ENCODE results near the gene RAD51C. TPM values are rescaled to one million over a fixed set of nuclear protein-coding genes. Genes with fewer than 3 reads are reported as not detected.

Gene RAD51C
- total RNA-seq, 1 donor from 2014 or later = 9.4 TPM

DNA sequence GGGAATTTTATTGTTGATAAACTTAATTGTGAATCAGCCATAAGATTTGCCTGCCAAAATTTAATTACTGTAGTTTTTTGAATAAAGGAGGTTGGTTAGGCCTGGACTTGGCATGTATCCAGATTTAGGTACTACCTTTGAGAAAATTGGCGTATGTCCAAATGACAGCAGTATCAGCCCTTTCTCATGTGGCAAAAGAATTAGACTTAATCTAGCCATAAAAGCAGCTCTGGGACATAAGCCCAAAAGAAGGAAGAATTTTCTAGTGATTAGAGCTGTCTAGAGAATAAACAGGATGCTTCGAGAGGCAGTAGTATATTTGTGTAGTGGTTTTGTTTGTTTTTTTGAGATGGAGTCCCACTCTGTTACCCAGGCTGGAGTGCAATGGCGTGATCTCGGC, 91.0 kb downstream of the RAD51C start:
- no peaks in the 10 kb centered on the region for H3K27me3 ChIP-seq (ENCODE audit: insufficient read depth, low read length)
- no peak overlapping the region for H2AFZ ChIP-seq (ENCODE audit: low read depth, low read length)
- no peak overlapping the region for H3K4me2 ChIP-seq (ENCODE audit: low read length)
- no peak overlapping the region for H3K4me3 ChIP-seq (ENCODE audit: insufficient read depth, low read depth, low read length)
- no peaks in the 10 kb centered on the region for H3K79me2 ChIP-seq (ENCODE audit: insufficient read depth, low read length)
- DNase-seq (ENCODE audit: low read depth) (no peak), FAIRE-seq (no peak)
- H3K27ac ChIP-seq (ENCODE audit: low read depth, low read length) = no peak overlapping the region
- no peak overlapping the region for H3K27ac Mint-ChIP-seq (ENCODE audit: unreplicated experiment)
- no peak overlapping the region for H3K9ac ChIP-seq (ENCODE audit: low read length)
- H3K4me3 Mint-ChIP-seq (ENCODE audit: unreplicated experiment) = no peak overlapping the region
- H3K36me3 Mint-ChIP-seq (ENCODE audit: low read depth, unreplicated experiment) = no peaks in the 10 kb centered on the region
- no peaks in the 10 kb centered on the region for H4K20me1 ChIP-seq (ENCODE audit: insufficient read depth, low read length)
- H3K27me3 Mint-ChIP-seq (ENCODE audit: low read depth, unreplicated experiment) = no peaks in the 10 kb centered on the region
- TF ChIP-seq EZH2 (IDR thresholded peaks at IDR 0.05; ENCODE audit: insufficient read depth, low read length) = no peak
- TF ChIP-seq, protein P1, sequence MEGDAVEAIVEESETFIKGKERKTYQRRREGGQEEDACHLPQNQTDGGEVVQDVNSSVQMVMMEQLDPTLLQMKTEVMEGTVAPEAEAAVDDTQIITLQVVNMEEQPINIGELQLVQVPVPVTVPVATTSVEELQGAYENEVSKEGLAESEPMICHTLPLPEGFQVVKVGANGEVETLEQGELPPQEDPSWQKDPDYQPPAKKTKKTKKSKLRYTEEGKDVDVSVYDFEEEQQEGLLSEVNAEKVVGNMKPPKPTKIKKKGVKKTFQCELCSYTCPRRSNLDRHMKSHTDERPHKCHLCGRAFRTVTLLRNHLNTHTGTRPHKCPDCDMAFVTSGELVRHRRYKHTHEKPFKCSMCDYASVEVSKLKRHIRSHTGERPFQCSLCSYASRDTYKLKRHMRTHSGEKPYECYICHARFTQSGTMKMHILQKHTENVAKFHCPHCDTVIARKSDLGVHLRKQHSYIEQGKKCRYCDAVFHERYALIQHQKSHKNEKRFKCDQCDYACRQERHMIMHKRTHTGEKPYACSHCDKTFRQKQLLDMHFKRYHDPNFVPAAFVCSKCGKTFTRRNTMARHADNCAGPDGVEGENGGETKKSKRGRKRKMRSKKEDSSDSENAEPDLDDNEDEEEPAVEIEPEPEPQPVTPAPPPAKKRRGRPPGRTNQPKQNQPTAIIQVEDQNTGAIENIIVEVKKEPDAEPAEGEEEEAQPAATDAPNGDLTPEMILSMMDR (IDR thresholded peaks at IDR 0.05; ENCODE audit: insufficient read depth, low read depth, low read length) = no peak
- H3K4me1 ChIP-seq (ENCODE audit: insufficient read depth, low read length) = peaks cover 10% of the 10 kb centered on the region
- H3K9me3 Mint-ChIP-seq (ENCODE audit: unreplicated experiment) = no peaks in the 10 kb centered on the region
- peaks cover 8% of the 10 kb centered on the region for H3K4me1 Mint-ChIP-seq (ENCODE audit: low read depth, unreplicated experiment)
- H3K9me3 ChIP-seq (ENCODE audit: insufficient read depth, low read depth, low read length) = no peaks in the 10 kb centered on the region
- H3K36me3 ChIP-seq (ENCODE audit: insufficient read depth, low read length) = no peaks in the 10 kb centered on the region

DNA sequence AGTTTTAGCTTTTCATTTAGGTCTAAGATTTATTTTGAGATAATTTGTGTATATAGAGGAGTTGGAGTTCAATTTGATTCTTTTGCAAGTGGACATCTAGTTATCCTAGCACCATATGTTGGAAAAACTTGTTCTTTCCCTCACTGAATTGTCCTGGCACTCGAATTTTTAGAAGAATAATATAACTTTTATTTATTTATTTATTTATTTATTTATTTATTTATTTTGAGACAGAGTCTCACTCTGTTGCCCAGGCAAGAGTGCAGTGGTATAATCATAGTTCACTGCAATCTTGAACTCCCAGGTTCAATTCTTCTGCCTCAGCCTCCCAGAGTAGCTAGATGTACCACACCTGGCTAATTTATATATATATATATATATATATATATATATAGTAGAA, 92.7 kb downstream of the RAD51C start:
- Histone ChIP-seq H4K20me1 (ENCODE audit: insufficient read depth, low read length) (no peaks in the 10 kb centered on the region), H3K4me3 (ENCODE audit: insufficient read depth, low read depth, low read length) (no peak overlapping the region), H3K9me3 (ENCODE audit: insufficient read depth, low read depth, low read length) (no peaks in the 10 kb centered on the region), H2AFZ (ENCODE audit: low read depth, low read length) (no peak overlapping the region), H3K27me3 (ENCODE audit: insufficient read depth, low read length) (no peaks in the 10 kb centered on the region), H3K9ac (ENCODE audit: low read length) (no peak overlapping the region), H3K36me3 (ENCODE audit: insufficient read depth, low read length) (no peaks in the 10 kb centered on the region), H3K27ac (ENCODE audit: low read depth, low read length) (no peak overlapping the region), H3K79me2 (ENCODE audit: insufficient read depth, low read length) (no peaks in the 10 kb centered on the region), H3K4me2 (ENCODE audit: low read length) (no peak overlapping the region), H3K4me1 (ENCODE audit: insufficient read depth, low read length) (peaks cover 10% of the 10 kb centered on the region)
- TF ChIP-seq, protein P1 (IDR thresholded peaks at IDR 0.05; ENCODE audit: insufficient read depth, low read depth, low read length) = no peak
- no peak for TF ChIP-seq EZH2 (IDR thresholded peaks at IDR 0.05; ENCODE audit: insufficient read depth, low read length)
- Mint-ChIP-seq H3K4me1 (ENCODE audit: low read depth, unreplicated experiment) (peaks cover 11% of the 10 kb centered on the region), H3K4me3 (ENCODE audit: unreplicated experiment) (no peak overlapping the region), H3K36me3 (ENCODE audit: low read depth, unreplicated experiment) (no peaks in the 10 kb centered on the region), H3K27ac (ENCODE audit: unreplicated experiment) (no peak overlapping the region), H3K9me3 (ENCODE audit: unreplicated experiment) (no peaks in the 10 kb centered on the region), H3K27me3 (ENCODE audit: low read depth, unreplicated experiment) (no peaks in the 10 kb centered on the region)
- DNase-seq (ENCODE audit: low read depth) (no peak), FAIRE-seq (no peak)

Other genes with a start within 250 kb of the RAD51C start
- not detected in 2 replicates for gene HSF5, start 204.2 kb upstream of the RAD51C start, total RNA-seq
- gene MTMR4, start 178.0 kb upstream of the RAD51C start, total RNA-seq = 13.9 and 17.6 TPM in 2 replicates
- 0.09 and 0.31 TPM in 2 replicates for gene TEX14, start 557 bp upstream of the RAD51C start, total RNA-seq
- 0.67 and 0.79 TPM in 2 replicates for gene PPM1E, start 63.3 kb downstream of the RAD51C start, total RNA-seq